Hematopoietic multipotent progenitor cell (in vitro differentiated cells): ENCODE results near the gene DNAH8. TPM values are rescaled to one million over a fixed set of nuclear protein-coding genes. Genes with fewer than 3 reads are reported as not detected.

ENCODE experiments used
- DNase-seq, 3 donors: peaks; one replicate each; pipeline ENCODE4 v3.0.0-alpha.2; 2011 to 2015; ENCODE audit warnings: low read depth in 2 of 3, low spot score in 2 of 3
- total RNA-seq: library from RNA; depleted of rRNA; stranded (reverse); fragments of >200 nt; gene quantifications from one replicate; pipeline ENCODE4 v1.2.3, GENCODE V29; 2012

The DNAH8 gene
- total RNA-seq, 1 donor, result not detected

- peak in 1 of 3 donors; percentile 1 for DNase-seq
Observed at GRCh38 chr6:38739532-38739931, 24.4 kb downstream of the DNAH8 start.

- no peak for DNase-seq
Observed at GRCh38 chr6:38749473-38749872, 34.4 kb downstream of the DNAH8 start.

- no peak for DNase-seq
Observed at GRCh38 chr6:38750968-38751615, 36.0 kb downstream of the DNAH8 start.

GRCh38 chr6:38753707-38754106, 38.6 kb downstream of the DNAH8 start:
- DNase-seq, result no peak

- no peak for DNase-seq
Observed at GRCh38 chr6:38755207-38755606, 40.1 kb downstream of the DNAH8 start.

- DNase-seq, result no peak
Observed at GRCh38 chr6:38755874-38756273, 40.8 kb downstream of the DNAH8 start.

- DNase-seq, result no peak
Observed at GRCh38 chr6:38760097-38760496, 45.0 kb downstream of the DNAH8 start.

GRCh38 chr6:38762848-38763247, 47.7 kb downstream of the DNAH8 start:
- DNase-seq, result no peak

GRCh38 chr6:38767560-38767959, 52.4 kb downstream of the DNAH8 start:
- DNase-seq, result no peak

- DNase-seq, result no peak
Observed at GRCh38 chr6:38773338-38773737, 58.2 kb downstream of the DNAH8 start.

GRCh38 chr6:38774929-38775707, 60.0 kb downstream of the DNAH8 start:
- DNase-seq, result peak in 1 of 3 donors; percentile 18

- DNase-seq, result no peak
Observed at GRCh38 chr6:38775870-38776269, 60.8 kb downstream of the DNAH8 start.

GRCh38 chr6:38776515-38776914, 61.4 kb downstream of the DNAH8 start:
- DNase-seq, result no peak

- DNase-seq, result no peak
Observed at GRCh38 chr6:38779310-38780062, 64.4 kb downstream of the DNAH8 start.

GRCh38 chr6:38782616-38783015, 67.5 kb downstream of the DNAH8 start:
- DNase-seq, result no peak

GRCh38 chr6:38783443-38784228, 68.5 kb downstream of the DNAH8 start:
- no peak for DNase-seq

- no peak for DNase-seq
Observed at GRCh38 chr6:38784506-38785235, 69.6 kb downstream of the DNAH8 start.

- no peak for DNase-seq
Observed at GRCh38 chr6:38786486-38786885, 71.4 kb downstream of the DNAH8 start.

GRCh38 chr6:38789256-38789655, 74.1 kb downstream of the DNAH8 start:
- DNase-seq, result peak in 1 of 3 donors; percentile 59

GRCh38 chr6:38792356-38792755, 77.2 kb downstream of the DNAH8 start:
- no peak for DNase-seq
